ENCODE measurements around the gene PPA2.
"Not testable (repeated sequence)": the region's sequence is repeated elsewhere in the genome, so short reads cannot be mapped to it uniquely, and the experiment has no call there.

Gene PPA2

GRCh38 chr4:105461621-105462382 lies 12.1 kb downstream of the PPA2 start:
- DNase-seq, result no peak
- in situ Hi-C loops (cut with HindIII; ENCODE audit: low pct_ligation_motif_present, low pct_unique_long_range_greater_than_20kb, low sequenced_read_pairs), result no loop called here

- in situ Hi-C loops (cut with HindIII; ENCODE audit: low pct_ligation_motif_present, low pct_unique_long_range_greater_than_20kb, low sequenced_read_pairs), result no loop called here
- no peak for DNase-seq
Observed at GRCh38 chr4:105461221-105461620, 12.6 kb downstream of the PPA2 start.

GRCh38 chr4:105460306-105460705 lies 13.6 kb downstream of the PPA2 start:
- no peak for DNase-seq
- in situ Hi-C loops (cut with HindIII; ENCODE audit: low pct_ligation_motif_present, low pct_unique_long_range_greater_than_20kb, low sequenced_read_pairs), result no loop called here

GRCh38 chr4:105458541-105458940 lies 15.3 kb downstream of the PPA2 start:
- DNase-seq; in situ Hi-C loops (cut with HindIII; ENCODE audit: low pct_ligation_motif_present, low pct_unique_long_range_greater_than_20kb, low sequenced_read_pairs): not testable (repeated sequence)

- DNase-seq, result no peak
- in situ Hi-C loops (cut with HindIII; ENCODE audit: low pct_ligation_motif_present, low pct_unique_long_range_greater_than_20kb, low sequenced_read_pairs), result no loop called here
Observed at GRCh38 chr4:105458001-105458400, 15.9 kb downstream of the PPA2 start.

- DNase-seq, result no peak
- in situ Hi-C loops (cut with HindIII; ENCODE audit: low pct_ligation_motif_present, low pct_unique_long_range_greater_than_20kb, low sequenced_read_pairs), result no loop called here
Observed at GRCh38 chr4:105455998-105456397, 17.9 kb downstream of the PPA2 start.

GRCh38 chr4:105455182-105455581 lies 18.7 kb downstream of the PPA2 start:
- DNase-seq, result no peak
- in situ Hi-C loops (cut with HindIII; ENCODE audit: low pct_ligation_motif_present, low pct_unique_long_range_greater_than_20kb, low sequenced_read_pairs), result no loop called here

- no peak for DNase-seq
- in situ Hi-C loops (cut with HindIII; ENCODE audit: low pct_ligation_motif_present, low pct_unique_long_range_greater_than_20kb, low sequenced_read_pairs), result no loop called here
Observed at GRCh38 chr4:105453550-105454205, 20.2 kb downstream of the PPA2 start.

- DNase-seq, result no peak
- in situ Hi-C loops (cut with HindIII; ENCODE audit: low pct_ligation_motif_present, low pct_unique_long_range_greater_than_20kb, low sequenced_read_pairs), result no loop called here
Observed at GRCh38 chr4:105451346-105451745, 22.5 kb downstream of the PPA2 start.

GRCh38 chr4:105440890-105441289 lies 33.0 kb downstream of the PPA2 start:
- no peak for DNase-seq
- in situ Hi-C loops (cut with HindIII; ENCODE audit: low pct_ligation_motif_present, low pct_unique_long_range_greater_than_20kb, low sequenced_read_pairs), result no loop called here

- in situ Hi-C loops (cut with HindIII; ENCODE audit: low pct_ligation_motif_present, low pct_unique_long_range_greater_than_20kb, low sequenced_read_pairs), result no loop called here
- no peak for DNase-seq
Observed at GRCh38 chr4:105437637-105438036, 36.2 kb downstream of the PPA2 start.

- in situ Hi-C loops (cut with HindIII; ENCODE audit: low pct_ligation_motif_present, low pct_unique_long_range_greater_than_20kb, low sequenced_read_pairs), result no loop called here
- DNase-seq, result no peak
Observed at GRCh38 chr4:105436414-105436813, 37.4 kb downstream of the PPA2 start.

- in situ Hi-C loops (cut with HindIII; ENCODE audit: low pct_ligation_motif_present, low pct_unique_long_range_greater_than_20kb, low sequenced_read_pairs), result no loop called here
- DNase-seq, result no peak
Observed at GRCh38 chr4:105434940-105435339, 38.9 kb downstream of the PPA2 start.

GRCh38 chr4:105433421-105433820 lies 40.4 kb downstream of the PPA2 start:
- no peak for DNase-seq
- in situ Hi-C loops (cut with HindIII; ENCODE audit: low pct_ligation_motif_present, low pct_unique_long_range_greater_than_20kb, low sequenced_read_pairs), result no loop called here

- no peak for DNase-seq
- in situ Hi-C loops (cut with HindIII; ENCODE audit: low pct_ligation_motif_present, low pct_unique_long_range_greater_than_20kb, low sequenced_read_pairs), result no loop called here
Observed at GRCh38 chr4:105432438-105432837, 41.4 kb downstream of the PPA2 start.

- in situ Hi-C loops (cut with HindIII; ENCODE audit: low pct_ligation_motif_present, low pct_unique_long_range_greater_than_20kb, low sequenced_read_pairs), result no loop called here
- no peak for DNase-seq
Observed at GRCh38 chr4:105430811-105431210, 43.1 kb downstream of the PPA2 start.

GRCh38 chr4:105426187-105426897 lies 47.5 kb downstream of the PPA2 start:
- in situ Hi-C loops (cut with HindIII; ENCODE audit: low pct_ligation_motif_present, low pct_unique_long_range_greater_than_20kb, low sequenced_read_pairs), result no loop called here
- DNase-seq, result no peak

GRCh38 chr4:105422207-105422920 lies 51.5 kb downstream of the PPA2 start:
- in situ Hi-C loops (cut with HindIII; ENCODE audit: low pct_ligation_motif_present, low pct_unique_long_range_greater_than_20kb, low sequenced_read_pairs), result no loop called here
- DNase-seq, result no peak

- DNase-seq, result no peak
- in situ Hi-C loops (cut with HindIII; ENCODE audit: low pct_ligation_motif_present, low pct_unique_long_range_greater_than_20kb, low sequenced_read_pairs), result no loop called here
Observed at GRCh38 chr4:105417624-105418023, 56.2 kb downstream of the PPA2 start.
